ENCODE results near the gene MYO18B.

MYO18B gene

DNA sequence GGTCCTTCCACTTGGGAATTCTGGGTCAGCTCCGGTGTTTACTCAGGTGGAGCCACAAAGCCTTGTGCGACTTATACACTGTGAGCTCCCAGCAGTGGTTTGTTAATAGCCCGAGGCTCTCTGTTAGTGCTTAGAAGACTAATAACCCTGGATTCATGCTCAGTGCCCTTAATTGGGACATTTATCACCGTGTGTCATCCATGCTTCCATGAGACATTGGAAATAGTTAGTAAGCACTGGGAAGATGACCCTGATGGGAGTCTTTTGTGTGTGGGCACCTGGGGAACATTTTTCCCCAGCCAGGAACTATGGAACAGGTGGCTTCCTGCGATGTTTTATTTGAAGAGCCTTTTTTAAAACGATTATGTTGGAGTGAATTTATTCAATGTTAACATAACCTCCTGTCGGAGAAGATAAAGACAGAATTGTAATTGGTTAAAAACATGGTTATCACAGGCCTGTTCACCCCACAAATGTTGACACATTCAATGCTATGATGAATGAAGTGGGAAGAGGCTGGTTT is 188.9 kb downstream of the MYO18B start:
- Histone ChIP-seq H3K4me2 (ENCODE audit: insufficient read depth, low read length, poor library complexity, severe bottlenecking) (no peak overlapping the region), H3K23ac (ENCODE audit: low read depth, low read length, poor library complexity) (no peak overlapping the region), H3K4ac (ENCODE audit: low read length) (no peak overlapping the region), H3K18ac (ENCODE audit: low read length) (peak overlapping the region; percentile 15), H3K79me1 (ENCODE audit: low read depth, low read length) (no peaks in the 10 kb centered on the region), H2BK15ac (ENCODE audit: low read length) (no peak overlapping the region), H4K91ac (ENCODE audit: low read depth, low read length, poor library complexity) (no peak overlapping the region), H2AFZ (ENCODE audit: low read length) (no peak overlapping the region), H4K8ac (ENCODE audit: low read depth, low read length) (no peak overlapping the region), H2BK12ac (ENCODE audit: low read length) (no peak overlapping the region), H2BK120ac (ENCODE audit: low read depth, low read length) (no peak overlapping the region), H2AK5ac (ENCODE audit: low read depth, low read length) (no peak overlapping the region), H3K9me3 (replicated peaks in 1 of 2; ENCODE audit: control insufficient read depth in 2 of 2, insufficient read depth in 1 of 2, low read depth in 1 of 2, low read length in 2 of 2) (no peaks in the 10 kb centered on the region), H3K9ac (ENCODE audit: low read depth, low read length, poor library complexity) (no peak overlapping the region), H3K4me3 (ENCODE audit: low read length in 2 of 2) (no peak overlapping the region), H3K36me3 (replicated peaks in 1 of 2; ENCODE audit: control insufficient read depth in 2 of 2, insufficient read depth in 2 of 2, low read length in 2 of 2) (no peaks in the 10 kb centered on the region), H3K14ac (ENCODE audit: low read length) (no peak overlapping the region), H3K27ac (replicated peaks; ENCODE audit: low read length) (no peak overlapping the region), H3K27me3 (ENCODE audit: control insufficient read depth in 3 of 3, insufficient read depth in 3 of 3, low read depth in 1 of 3, low read length in 3 of 3) (peaks cover 0 to 27% (median 4%) of the 10 kb centered on the region in 3 experiments), H2BK5ac (ENCODE audit: low read length) (no peak overlapping the region), H3K4me1 (ENCODE audit: control insufficient read depth in 2 of 2, insufficient read depth in 1 of 2, low read depth in 1 of 2, low read length in 2 of 2) (peaks cover 0 to 15% of the 10 kb centered on the region in 2 donors)
- DNase-seq (ENCODE audit: low spot score): no peak
- WGBS, 2 donors (ENCODE audit: extremely low coverage in 2 of 2, insufficient read length in 2 of 2, insufficient replicate concordance in 1 of 2): no CpG with 5 or more reads among the region's 7 CpGs

DNA sequence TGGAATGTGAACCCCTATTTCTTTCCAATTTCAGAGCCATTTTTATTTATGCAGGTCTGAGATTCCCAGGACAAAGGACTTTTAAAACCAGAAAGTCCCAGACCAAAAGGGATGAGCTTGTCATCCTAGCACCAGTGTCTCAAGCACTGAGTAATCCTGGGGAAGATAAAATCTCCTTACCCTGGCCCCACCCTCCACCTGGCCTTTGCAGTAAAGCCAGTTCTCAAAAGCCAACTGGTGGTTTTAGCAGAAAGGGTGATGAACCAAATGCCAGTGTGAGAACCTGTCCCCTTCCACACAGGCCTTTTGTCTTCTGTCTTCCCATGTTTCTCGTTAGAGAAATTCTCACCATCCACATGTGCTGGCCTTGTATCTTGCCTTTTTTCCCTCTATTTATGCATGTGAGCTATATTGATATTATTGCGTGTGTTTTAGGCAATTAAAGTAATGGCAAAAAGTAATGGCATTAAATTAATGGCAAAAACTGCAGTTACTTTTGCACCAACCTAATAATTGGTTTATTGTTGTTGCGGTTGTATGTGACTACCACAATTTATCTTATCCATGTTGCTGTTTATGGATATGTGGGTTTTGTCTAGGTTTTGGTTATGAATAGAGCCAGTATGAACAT is 191.3 kb downstream of the MYO18B start:
- Histone ChIP-seq H4K91ac (ENCODE audit: low read depth, low read length, poor library complexity) (no peak overlapping the region), H3K23ac (ENCODE audit: low read depth, low read length, poor library complexity) (no peak overlapping the region), H3K4me3 (ENCODE audit: low read length in 2 of 2) (no peak overlapping the region), H3K14ac (ENCODE audit: low read length) (no peak overlapping the region), H2BK15ac (ENCODE audit: low read length) (no peak overlapping the region), H2BK120ac (ENCODE audit: low read depth, low read length) (no peak overlapping the region), H3K27me3 (ENCODE audit: control insufficient read depth in 3 of 3, insufficient read depth in 3 of 3, low read depth in 1 of 3, low read length in 3 of 3) (peaks cover 0 to 19% (median 4%) of the 10 kb centered on the region in 3 experiments), H3K4me1 (ENCODE audit: control insufficient read depth in 2 of 2, insufficient read depth in 1 of 2, low read depth in 1 of 2, low read length in 2 of 2) (peaks cover 0 to 15% of the 10 kb centered on the region in 2 donors), H4K8ac (ENCODE audit: low read depth, low read length) (no peak overlapping the region), H3K36me3 (replicated peaks in 1 of 2; ENCODE audit: control insufficient read depth in 2 of 2, insufficient read depth in 2 of 2, low read length in 2 of 2) (no peaks in the 10 kb centered on the region), H2BK12ac (ENCODE audit: low read length) (no peak overlapping the region), H3K4ac (ENCODE audit: low read length) (no peak overlapping the region), H2BK5ac (ENCODE audit: low read length) (no peak overlapping the region), H2AFZ (ENCODE audit: low read length) (no peak overlapping the region), H3K4me2 (ENCODE audit: insufficient read depth, low read length, poor library complexity, severe bottlenecking) (no peak overlapping the region), H2AK5ac (ENCODE audit: low read depth, low read length) (no peak overlapping the region), H3K27ac (replicated peaks; ENCODE audit: low read length) (no peak overlapping the region), H3K79me1 (ENCODE audit: low read depth, low read length) (no peaks in the 10 kb centered on the region), H3K18ac (ENCODE audit: low read length) (no peak overlapping the region), H3K9ac (ENCODE audit: low read depth, low read length, poor library complexity) (no peak overlapping the region), H3K9me3 (replicated peaks in 1 of 2; ENCODE audit: control insufficient read depth in 2 of 2, insufficient read depth in 1 of 2, low read depth in 1 of 2, low read length in 2 of 2) (no peaks in the 10 kb centered on the region)
- no CpG with 5 or more reads among the region's 3 CpGs for WGBS, 2 donors (ENCODE audit: extremely low coverage in 2 of 2, insufficient read length in 2 of 2, insufficient replicate concordance in 1 of 2)
- no peak for DNase-seq (ENCODE audit: low spot score)

DNA sequence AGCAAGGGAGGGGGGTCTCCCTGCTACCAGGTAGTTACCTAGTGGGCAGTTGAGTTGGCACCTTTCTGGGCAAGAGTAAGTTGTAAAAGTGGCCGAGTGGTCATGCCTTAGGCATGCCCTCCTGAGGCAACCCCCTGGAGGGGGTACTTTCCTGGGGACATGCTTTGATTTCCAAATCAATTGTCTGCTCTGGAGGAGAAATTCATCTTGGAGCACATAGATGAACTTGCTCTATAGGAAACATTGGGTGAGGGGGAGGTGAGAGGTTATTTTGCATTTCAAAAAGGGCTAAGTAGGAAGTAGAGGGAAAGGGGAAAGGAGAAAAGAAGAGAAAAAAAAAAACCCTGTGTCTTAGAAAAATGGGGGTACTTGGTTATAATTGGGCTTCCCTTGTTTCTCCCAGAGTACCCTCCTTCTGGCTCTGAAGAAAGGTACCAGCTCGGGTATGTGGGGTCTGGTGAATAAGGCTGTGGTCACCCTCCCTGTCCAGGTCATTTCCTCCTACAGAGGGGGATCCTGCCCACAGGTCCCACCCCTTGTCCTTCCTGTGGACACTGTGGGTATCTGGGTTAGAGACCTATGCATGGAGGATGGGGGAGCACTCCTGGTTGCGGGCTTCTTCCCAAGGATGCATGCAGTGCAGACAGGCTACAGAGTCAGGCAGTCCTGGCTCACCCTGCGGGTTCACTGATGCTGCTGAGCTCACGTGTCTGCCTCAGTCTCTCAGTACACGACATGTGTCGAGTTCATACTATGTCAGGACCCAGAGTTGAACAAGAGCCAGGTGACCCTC is 193.5 kb downstream of the MYO18B start:
- WGBS, 2 donors (ENCODE audit: extremely low coverage in 2 of 2, insufficient read length in 2 of 2, insufficient replicate concordance in 1 of 2): no CpG with 5 or more reads among the region's 7 CpGs
- Histone ChIP-seq H3K79me1 (ENCODE audit: low read depth, low read length) (no peaks in the 10 kb centered on the region), H3K27ac (replicated peaks; ENCODE audit: low read length) (no peak overlapping the region), H3K18ac (ENCODE audit: low read length) (peak overlapping the region; percentile 1), H3K4ac (ENCODE audit: low read length) (no peak overlapping the region), H3K4me1 (ENCODE audit: control insufficient read depth in 2 of 2, insufficient read depth in 1 of 2, low read depth in 1 of 2, low read length in 2 of 2) (peaks cover 0 to 5% of the 10 kb centered on the region in 2 donors), H2BK5ac (ENCODE audit: low read length) (no peak overlapping the region), H3K36me3 (replicated peaks in 1 of 2; ENCODE audit: control insufficient read depth in 2 of 2, insufficient read depth in 2 of 2, low read length in 2 of 2) (no peaks in the 10 kb centered on the region), H2AK5ac (ENCODE audit: low read depth, low read length) (no peak overlapping the region), H3K4me2 (ENCODE audit: insufficient read depth, low read length, poor library complexity, severe bottlenecking) (no peak overlapping the region), H3K27me3 (ENCODE audit: control insufficient read depth in 3 of 3, insufficient read depth in 3 of 3, low read depth in 1 of 3, low read length in 3 of 3) (peaks cover 0 to 13% (median 3%) of the 10 kb centered on the region in 3 experiments), H4K8ac (ENCODE audit: low read depth, low read length) (no peak overlapping the region), H2AFZ (ENCODE audit: low read length) (no peak overlapping the region), H3K23ac (ENCODE audit: low read depth, low read length, poor library complexity) (no peak overlapping the region), H2BK12ac (ENCODE audit: low read length) (no peak overlapping the region), H2BK15ac (ENCODE audit: low read length) (no peak overlapping the region), H4K91ac (ENCODE audit: low read depth, low read length, poor library complexity) (no peak overlapping the region), H3K4me3 (ENCODE audit: low read length in 2 of 2) (no peak overlapping the region), H3K9ac (ENCODE audit: low read depth, low read length, poor library complexity) (no peak overlapping the region), H3K14ac (ENCODE audit: low read length) (no peak overlapping the region), H2BK120ac (ENCODE audit: low read depth, low read length) (no peak overlapping the region), H3K9me3 (replicated peaks in 1 of 2; ENCODE audit: control insufficient read depth in 2 of 2, insufficient read depth in 1 of 2, low read depth in 1 of 2, low read length in 2 of 2) (no peaks in the 10 kb centered on the region)
- DNase-seq (ENCODE audit: low spot score): no peak

DNA sequence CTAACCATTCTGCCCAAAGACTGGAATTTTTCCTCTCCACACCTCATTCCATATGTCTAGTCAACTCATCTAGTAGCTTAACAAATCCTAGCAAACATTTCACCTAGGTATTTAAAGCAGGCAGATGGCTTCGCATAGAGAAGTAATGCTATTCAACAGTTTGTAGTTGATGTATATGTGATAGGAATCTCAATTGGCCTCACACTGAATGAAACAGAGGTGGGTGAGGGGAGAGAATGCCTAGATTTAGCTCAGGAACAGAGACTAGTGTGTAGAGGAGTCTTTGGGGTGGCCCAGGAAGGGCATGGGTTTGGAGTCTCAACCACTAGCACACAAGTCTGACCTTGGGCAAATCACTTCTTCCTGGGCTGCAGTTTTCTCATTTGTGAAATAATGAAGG is 196.2 kb downstream of the MYO18B start:
- Histone ChIP-seq H3K4me2 (ENCODE audit: insufficient read depth, low read length, poor library complexity, severe bottlenecking) (no peak overlapping the region), H4K91ac (ENCODE audit: low read depth, low read length, poor library complexity) (no peak overlapping the region), H2BK15ac (ENCODE audit: low read length) (no peak overlapping the region), H3K9ac (ENCODE audit: low read depth, low read length, poor library complexity) (no peak overlapping the region), H4K8ac (ENCODE audit: low read depth, low read length) (no peak overlapping the region), H3K27me3 (ENCODE audit: control insufficient read depth in 3 of 3, insufficient read depth in 3 of 3, low read depth in 1 of 3, low read length in 3 of 3) (peaks cover 0 to 5% (median 0%) of the 10 kb centered on the region in 3 experiments), H2AK5ac (ENCODE audit: low read depth, low read length) (no peak overlapping the region), H3K79me1 (ENCODE audit: low read depth, low read length) (no peaks in the 10 kb centered on the region), H3K4me1 (ENCODE audit: control insufficient read depth in 2 of 2, insufficient read depth in 1 of 2, low read depth in 1 of 2, low read length in 2 of 2) (peaks cover 0 to 4% of the 10 kb centered on the region in 2 donors), H2BK120ac (ENCODE audit: low read depth, low read length) (no peak overlapping the region), H3K27ac (replicated peaks; ENCODE audit: low read length) (no peak overlapping the region), H2BK12ac (ENCODE audit: low read length) (no peak overlapping the region), H2AFZ (ENCODE audit: low read length) (no peak overlapping the region), H3K18ac (ENCODE audit: low read length) (no peak overlapping the region), H2BK5ac (ENCODE audit: low read length) (no peak overlapping the region), H3K23ac (ENCODE audit: low read depth, low read length, poor library complexity) (no peak overlapping the region), H3K4me3 (ENCODE audit: low read length in 2 of 2) (no peak overlapping the region), H3K14ac (ENCODE audit: low read length) (no peak overlapping the region), H3K4ac (ENCODE audit: low read length) (no peak overlapping the region), H3K36me3 (replicated peaks in 1 of 2; ENCODE audit: control insufficient read depth in 2 of 2, insufficient read depth in 2 of 2, low read length in 2 of 2) (no peaks in the 10 kb centered on the region), H3K9me3 (replicated peaks in 1 of 2; ENCODE audit: control insufficient read depth in 2 of 2, insufficient read depth in 1 of 2, low read depth in 1 of 2, low read length in 2 of 2) (no peaks in the 10 kb centered on the region)
- WGBS, 2 donors (ENCODE audit: extremely low coverage in 2 of 2, insufficient read length in 2 of 2, insufficient replicate concordance in 1 of 2): no CpG with 5 or more reads among the region's 1 CpG
- DNase-seq (ENCODE audit: low spot score): no peak

Data from neuronal stem cell (in vitro differentiated cells).